ENCODE data around the gene CEP170. TPM values are rescaled to one million over a fixed set of nuclear protein-coding genes. Genes with fewer than 3 reads are reported as not detected.

CEP170 gene
- total and polyA plus RNA-seq, 3 donors from 2014 or later, result 64.0 to 165 (median 132) TPM

GRCh38 chr1:243256590-243256989 is 1.5 kb upstream of the CEP170 start:
- intact Hi-C loops (cut with DNase I; ENCODE audit: low total_unique reads), result no loop called here
- Histone ChIP-seq H3K27me3 (no peaks in the 10 kb centered on the region), H3K4me1 (peaks cover 16% of the 10 kb centered on the region), H3K27ac (peak overlapping the region; percentile 83 to 95), H3K36me3 (ENCODE audit: low read depth, missing control alignments) (no peaks in the 10 kb centered on the region), H3K9me3 (no peaks in the 10 kb centered on the region), H3K4me3 (peak overlapping the region; percentile 75 to 86)
- 27 to 29% methylated on average over 2 of the region's 2 CpGs for WGBS, 2 donors
- DNase-seq, result no peak
- TF ChIP-seq POLR2A (IDR thresholded peaks at IDR 0.05) (no peak), CTCF (IDR thresholded peaks at IDR 0.05) (no peak)

- peak; percentile 100 for DNase-seq
Observed at GRCh38 chr1:243255791-243256512, 871 bp upstream of the CEP170 start, which contains the start of gene SDCCAG8. Gene SDCCAG8, plus strand, starts transcription at chr1:243256041. Its CDS starts 133 bp downstream, at chr1:243256174.

GRCh38 chr1:243254233-243254926 is 701 bp downstream of the CEP170 start:
- 0 to 1% methylated on average over 23 to 29 of the region's 50 CpGs for WGBS, 2 donors
- Histone ChIP-seq H3K9me3 (no peaks in the 10 kb centered on the region), H3K36me3 (ENCODE audit: low read depth, missing control alignments) (no peaks in the 10 kb centered on the region), H3K27ac (peak overlapping the region; percentile 85 to 95), H3K27me3 (no peaks in the 10 kb centered on the region), H3K4me1 (peaks cover 16% of the 10 kb centered on the region), H3K4me3 (peak overlapping the region; percentile 75 to 86)
- peak; percentile 75 for DNase-seq
- intact Hi-C loops (cut with DNase I; ENCODE audit: low total_unique reads), result no loop called here
- TF ChIP-seq POLR2A (IDR thresholded peaks at IDR 0.05) (no peak), CTCF (IDR thresholded peaks at IDR 0.05) (no peak)

More at GRCh38 chr1:243255791-243256512, 871 bp upstream of the CEP170 start, which contains the start of gene SDCCAG8:
- H3K4me3 ChIP-seq, result peak within 1 kb of the TSS; percentile 75 to 86
- TF ChIP-seq CTCF (IDR thresholded peaks at IDR 0.05), result no peak
- no peak for TF ChIP-seq POLR2A (IDR thresholded peaks at IDR 0.05)
- intact Hi-C loops (cut with DNase I; ENCODE audit: low total_unique reads), result no loop called here
- H3K36me3 ChIP-seq (ENCODE audit: low read depth, missing control alignments), result no peaks in the 10 kb centered on the region
- H3K4me1 ChIP-seq, result peaks cover 16% of the 10 kb centered on the region
- H3K27ac ChIP-seq, result peak within 1 kb of the TSS; percentile 85 to 95
- WGBS, 2 donors, result 0 to 1% methylated on average over 15 to 30 of the region's 32 CpGs
- no peaks in the 10 kb centered on the region for H3K27me3 ChIP-seq
- no peaks in the 10 kb centered on the region for H3K9me3 ChIP-seq

- intact Hi-C loops (cut with DNase I; ENCODE audit: low total_unique reads), result no loop called here
- TF ChIP-seq CTCF (IDR thresholded peaks at IDR 0.05) (no peak), POLR2A (IDR thresholded peaks at IDR 0.05) (no peak)
- Histone ChIP-seq H3K4me1 (peaks cover 16% of the 10 kb centered on the region), H3K27ac (peak overlapping the region; percentile 85 to 95), H3K9me3 (no peaks in the 10 kb centered on the region), H3K27me3 (no peaks in the 10 kb centered on the region), H3K36me3 (ENCODE audit: low read depth, missing control alignments) (no peaks in the 10 kb centered on the region), H3K4me3 (peak overlapping the region; percentile 75 to 86)
- no peak for DNase-seq
- WGBS, 2 donors, result 1 to 2% methylated on average over 4 of the region's 4 CpGs
Observed at GRCh38 chr1:243253926-243254232, 1.2 kb downstream of the CEP170 start.

Measured in testis (tissue), 3 donors.